SK-N-SH (cell line): Measurements from ENCODE around the gene WNT1.

ENCODE experiments used
- ELF1 ChIP-seq: IDR thresholded peaks from 2 replicates; pipeline ENCODE4 v1.4.0; 2012
- EP300 ChIP-seq, 2 experiments: IDR thresholded peaks; 2 replicates each; pipeline versions ENCODE4 v1.4.0 to v1.6.1; 2012; ENCODE audit warnings: borderline replicate concordance in 1 of 2, low read depth in 1 of 2, low read length in 1 of 2
- EZH2phosphoT487 ChIP-seq: fragments of 200-600 bp; sonication (generic); IDR thresholded peaks from 2 replicates; pipeline ENCODE4 v1.6.1; 2017; ENCODE audit warnings: low read depth, mixed run types, mild to moderate bottlenecking, antibody characterized with exemption, moderate library complexity, borderline replicate concordance
- FOXJ3 ChIP-seq: sonication (generic); formaldehyde crosslinking; IDR thresholded peaks from 2 replicates; pipeline ENCODE4 v1.5.1; 2020; ENCODE audit warnings: mild to moderate bottlenecking, missing genetic modification reagents
- GATA2 ChIP-seq: sonication (generic); formaldehyde crosslinking; IDR thresholded peaks from 2 replicates; pipeline ENCODE4 v1.5.0; 2020; ENCODE audit warnings: mild to moderate bottlenecking, missing genetic modification reagents
- JUND ChIP-seq: IDR thresholded peaks from 2 replicates; pipeline ENCODE4 v1.4.0; 2012
- MXI1 ChIP-seq: IDR thresholded peaks from 2 replicates; pipeline ENCODE4 v1.6.1; 2012; ENCODE audit warnings: mild to moderate bottlenecking, low read depth, low read length, improper control_type of control experiment
- NFIC ChIP-seq: IDR thresholded peaks from 2 replicates; pipeline ENCODE4 v1.4.0; 2012; ENCODE audit warnings: borderline replicate concordance
- POLR2AphosphoS5 ChIP-seq: IDR thresholded peaks from 2 replicates; pipeline ENCODE4 v1.6.1; 2012; ENCODE audit warnings: low read depth, low read length
- RFX5 ChIP-seq: IDR thresholded peaks from 2 replicates; pipeline ENCODE4 v1.6.1; 2012; ENCODE audit warnings: mild to moderate bottlenecking, improper control_type of control experiment, low read length
- SMC3 ChIP-seq: IDR thresholded peaks from 2 replicates; pipeline ENCODE4 v1.6.1; 2012; ENCODE audit warnings: low read depth, low read length, improper control_type of control experiment
- TF ChIP-seq, protein P1 (sequence below): fragments of 200-600 bp; sonication (generic); IDR thresholded peaks from 2 replicates; pipeline ENCODE4 v1.6.1; 2017; ENCODE audit warnings: antibody characterized with exemption, mild to moderate bottlenecking, moderate library complexity

DNA sequence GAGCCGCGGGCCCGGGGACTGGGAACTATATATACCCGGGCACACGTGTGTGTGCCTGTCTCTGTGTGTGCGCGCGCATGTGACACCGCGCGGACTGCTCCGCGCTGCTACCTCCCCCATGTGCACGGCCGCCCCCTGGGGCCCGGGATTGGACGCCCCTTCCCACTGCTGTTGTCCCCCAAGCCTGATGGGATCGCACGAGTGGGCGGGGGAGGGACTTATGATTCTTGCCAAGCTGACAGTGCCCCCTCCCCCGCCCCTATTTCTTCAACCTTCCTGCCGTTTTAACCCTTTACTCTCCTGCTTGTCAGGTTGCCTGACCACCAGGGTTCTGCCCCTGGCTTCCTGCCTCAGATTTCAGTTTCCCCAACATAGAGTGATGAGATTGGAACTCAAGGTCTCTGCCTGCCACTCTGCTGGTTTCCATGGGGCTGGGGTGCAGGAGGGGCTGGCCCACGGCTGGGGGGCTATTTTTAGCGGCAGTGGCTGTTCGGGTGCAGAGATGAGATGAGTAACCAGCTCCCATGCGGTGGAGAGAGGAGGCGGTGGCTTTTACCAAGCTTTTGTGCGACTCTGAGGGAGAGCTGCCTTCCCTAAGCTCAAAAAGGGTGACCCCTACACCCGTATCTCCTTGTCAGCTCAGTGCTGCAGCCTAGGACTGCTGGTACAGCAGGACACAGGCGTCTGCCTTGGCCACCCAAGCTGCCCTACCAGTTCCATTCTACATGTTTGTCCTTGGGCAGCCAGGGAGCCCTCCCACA is 21.4 kb downstream of the WNT1 start, which contains the start of gene DDN:
- TF ChIP-seq, protein P1, sequence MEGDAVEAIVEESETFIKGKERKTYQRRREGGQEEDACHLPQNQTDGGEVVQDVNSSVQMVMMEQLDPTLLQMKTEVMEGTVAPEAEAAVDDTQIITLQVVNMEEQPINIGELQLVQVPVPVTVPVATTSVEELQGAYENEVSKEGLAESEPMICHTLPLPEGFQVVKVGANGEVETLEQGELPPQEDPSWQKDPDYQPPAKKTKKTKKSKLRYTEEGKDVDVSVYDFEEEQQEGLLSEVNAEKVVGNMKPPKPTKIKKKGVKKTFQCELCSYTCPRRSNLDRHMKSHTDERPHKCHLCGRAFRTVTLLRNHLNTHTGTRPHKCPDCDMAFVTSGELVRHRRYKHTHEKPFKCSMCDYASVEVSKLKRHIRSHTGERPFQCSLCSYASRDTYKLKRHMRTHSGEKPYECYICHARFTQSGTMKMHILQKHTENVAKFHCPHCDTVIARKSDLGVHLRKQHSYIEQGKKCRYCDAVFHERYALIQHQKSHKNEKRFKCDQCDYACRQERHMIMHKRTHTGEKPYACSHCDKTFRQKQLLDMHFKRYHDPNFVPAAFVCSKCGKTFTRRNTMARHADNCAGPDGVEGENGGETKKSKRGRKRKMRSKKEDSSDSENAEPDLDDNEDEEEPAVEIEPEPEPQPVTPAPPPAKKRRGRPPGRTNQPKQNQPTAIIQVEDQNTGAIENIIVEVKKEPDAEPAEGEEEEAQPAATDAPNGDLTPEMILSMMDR = peak; percentile 17; the same call in 1 of the 2 replicates
- TF ChIP-seq FOXJ3 (CRISPR knock-in tag) (no peak), RFX5 (no peak), ELF1 (no peak), MXI1 (peak; percentile 85), JUND (no peak), EZH2phosphoT487 (no peak), EP300 (IDR thresholded peaks at IDR 0.05; ENCODE audit: borderline replicate concordance in 1 of 2, low read depth in 1 of 2, low read length in 1 of 2) (no peak), NFIC (no peak), SMC3 (no peak), POLR2AphosphoS5 (no peak), GATA2 (CRISPR knock-in tag) (no peak)
